ENCODE results near the gene DEPDC1.

DNA sequence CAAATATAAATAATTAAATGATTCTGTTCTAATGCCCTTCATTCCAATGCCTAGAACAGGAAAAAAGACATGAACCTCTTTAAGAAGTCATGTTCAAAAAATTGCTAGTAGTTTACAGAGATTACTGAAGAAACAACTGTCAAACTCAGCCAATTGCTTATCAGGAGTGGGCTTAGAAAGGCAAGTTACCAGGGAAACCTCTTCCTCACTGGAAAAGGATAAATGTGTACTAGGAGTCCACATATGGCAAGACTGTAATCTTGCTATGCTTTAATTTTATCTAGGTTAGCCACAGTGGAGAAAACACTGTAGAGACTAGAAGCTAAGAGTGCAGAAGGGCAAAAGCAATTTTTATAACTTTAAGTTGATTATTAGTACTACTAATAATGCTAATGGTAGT, 42.1 kb upstream of the DEPDC1 start:
- TF ChIP-seq ZNF211 (tag by site-specific recombination; IDR thresholded peaks at IDR 0.05; ENCODE audit: low read depth) (no peak), TRIM28 (IDR thresholded peaks at IDR 0.05; ENCODE audit: borderline replicate concordance, low read length) (no peak), SP2 (tag by site-specific recombination; IDR thresholded peaks at IDR 0.05) (no peak), ZBTB7A (tag by site-specific recombination; IDR thresholded peaks at IDR 0.05; ENCODE audit: low read depth) (no peak), TCF7L2 (IDR thresholded peaks at IDR 0.05; ENCODE audit: borderline replicate concordance, low read depth, low read length) (no peak), ZFP3 (tag by site-specific recombination; IDR thresholded peaks at IDR 0.05; ENCODE audit: low read depth) (no peak), YY1 (tag by site-specific recombination; IDR thresholded peaks at IDR 0.05) (no peak), SETDB1 (IDR thresholded peaks at IDR 0.05; ENCODE audit: insufficient read length, low read length) (no peak), SALL2 (tag by site-specific recombination; IDR thresholded peaks at IDR 0.05; ENCODE audit: borderline replicate concordance) (no peak), ZNF221 (tag by site-specific recombination; IDR thresholded peaks at IDR 0.05; ENCODE audit: borderline replicate concordance) (no peak), ZNF274 (IDR thresholded peaks at IDR 0.05; ENCODE audit: low read length) (no peak), ZNF274 (tag by site-specific recombination; IDR thresholded peaks at IDR 0.05; ENCODE audit: borderline replicate concordance) (no peak), ZNF561 (tag by site-specific recombination; IDR thresholded peaks at IDR 0.05; ENCODE audit: borderline replicate concordance) (no peak)
- TF ChIP-seq, protein P1, sequence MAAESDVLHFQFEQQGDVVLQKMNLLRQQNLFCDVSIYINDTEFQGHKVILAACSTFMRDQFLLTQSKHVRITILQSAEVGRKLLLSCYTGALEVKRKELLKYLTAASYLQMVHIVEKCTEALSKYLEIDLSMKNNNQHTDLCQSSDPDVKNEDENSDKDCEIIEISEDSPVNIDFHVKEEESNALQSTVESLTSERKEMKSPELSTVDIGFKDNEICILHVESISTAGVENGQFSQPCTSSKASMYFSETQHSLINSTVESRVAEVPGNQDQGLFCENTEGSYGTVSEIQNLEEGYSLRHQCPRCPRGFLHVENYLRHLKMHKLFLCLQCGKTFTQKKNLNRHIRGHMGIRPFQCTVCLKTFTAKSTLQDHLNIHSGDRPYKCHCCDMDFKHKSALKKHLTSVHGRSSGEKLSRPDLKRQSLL (tag by site-specific recombination; IDR thresholded peaks at IDR 0.05): no peak
- TF ChIP-seq, protein P2, sequence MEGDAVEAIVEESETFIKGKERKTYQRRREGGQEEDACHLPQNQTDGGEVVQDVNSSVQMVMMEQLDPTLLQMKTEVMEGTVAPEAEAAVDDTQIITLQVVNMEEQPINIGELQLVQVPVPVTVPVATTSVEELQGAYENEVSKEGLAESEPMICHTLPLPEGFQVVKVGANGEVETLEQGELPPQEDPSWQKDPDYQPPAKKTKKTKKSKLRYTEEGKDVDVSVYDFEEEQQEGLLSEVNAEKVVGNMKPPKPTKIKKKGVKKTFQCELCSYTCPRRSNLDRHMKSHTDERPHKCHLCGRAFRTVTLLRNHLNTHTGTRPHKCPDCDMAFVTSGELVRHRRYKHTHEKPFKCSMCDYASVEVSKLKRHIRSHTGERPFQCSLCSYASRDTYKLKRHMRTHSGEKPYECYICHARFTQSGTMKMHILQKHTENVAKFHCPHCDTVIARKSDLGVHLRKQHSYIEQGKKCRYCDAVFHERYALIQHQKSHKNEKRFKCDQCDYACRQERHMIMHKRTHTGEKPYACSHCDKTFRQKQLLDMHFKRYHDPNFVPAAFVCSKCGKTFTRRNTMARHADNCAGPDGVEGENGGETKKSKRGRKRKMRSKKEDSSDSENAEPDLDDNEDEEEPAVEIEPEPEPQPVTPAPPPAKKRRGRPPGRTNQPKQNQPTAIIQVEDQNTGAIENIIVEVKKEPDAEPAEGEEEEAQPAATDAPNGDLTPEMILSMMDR (tag by site-specific recombination; IDR thresholded peaks at IDR 0.05): no peak

Data from HEK293 (cell line).